PC-9 (cell line): ENCODE results near the gene TUFT1. TPM values are rescaled to one million over a fixed set of nuclear protein-coding genes. Genes with fewer than 3 reads are reported as not detected.

Source experiments
- BruUV-seq: library from RNA; stranded (reverse); fragments of 400-500 nt; replicated peaks from 2 replicates; lab custom pipeline; 2021; lab: Mats Ljungman, UMichigan
- CTCF ChIA-PET: fragments of 300-600 bp; sonication (Branson Sonifier 250); formaldehyde crosslinking; loops from one replicate; lab custom pipeline; 2022; ENCODE audit warnings: antibody characterized with exemption; lab: Charles Lee
- POLR2A ChIA-PET: fragments of 300-600 bp; sonication (Branson Sonifier 250); formaldehyde crosslinking; loops from one replicate; lab custom pipeline; 2022; ENCODE audit warnings: antibody characterized with exemption; ENCODE audit not compliant: unreplicated experiment; lab: Charles Lee
- DNase-seq, 2 experiments: peaks; one replicate each; pipeline versions ENCODE4 v3.0.0 to v3.0.0-alpha.2; 2015 to 2022; ENCODE audit warnings: mixed read lengths in 1 of 2
- H2AFZ ChIP-seq: fragments of 200-600 bp; sonication (generic); 2 replicates; pipeline ENCODE4 v1.8.1; 2017; ENCODE audit warnings: antibody characterized with exemption
- H3F3A ChIP-seq: fragments of 200-600 bp; sonication (generic); 2 replicates; pipeline ENCODE4 v1.8.1; 2017; ENCODE audit warnings: antibody characterized with exemption, mild to moderate bottlenecking, low read depth; ENCODE audit not compliant: insufficient read depth
- H3K27ac ChIP-seq: fragments of 200-600 bp; sonication (generic); 2 replicates; pipeline ENCODE4 v1.6.1; 2016; ENCODE audit warnings: mixed run types
- H3K27me3 ChIP-seq: fragments of 200-600 bp; sonication (generic); 2 replicates; pipeline ENCODE4 v1.6.1; 2016; ENCODE audit warnings: low read depth, mixed run types; ENCODE audit not compliant: insufficient read depth
- H3K36me3 ChIP-seq: fragments of 200-600 bp; sonication (generic); 2 replicates; pipeline ENCODE4 v1.6.1; 2016; ENCODE audit warnings: low read depth, mixed run types
- H3K4me1 ChIP-seq: fragments of 200-600 bp; sonication (generic); replicated peaks from 2 replicates; pipeline ENCODE4 v1.6.1; 2016; ENCODE audit warnings: mixed run types; ENCODE audit not compliant: insufficient read depth
- H3K4me2 ChIP-seq: fragments of 200-600 bp; sonication (generic); 2 replicates; pipeline ENCODE4 v1.6.1; 2017; ENCODE audit warnings: mixed run types
- H3K4me3 ChIP-seq: fragments of 200-600 bp; sonication (generic); 2 replicates; pipeline ENCODE4 v1.6.1; 2016; ENCODE audit warnings: mixed run types
- H3K79me2 ChIP-seq: fragments of 200-600 bp; sonication (generic); 2 replicates; pipeline ENCODE4 v1.6.1; 2017; ENCODE audit warnings: low read depth, mixed run types
- H3K9me2 ChIP-seq: fragments of 200-600 bp; sonication (generic); 2 replicates; pipeline ENCODE4 v1.8.1; 2017; ENCODE audit warnings: mild to moderate bottlenecking; ENCODE audit not compliant: insufficient read depth
- H3K9me3 ChIP-seq: fragments of 200-600 bp; sonication (generic); 2 replicates; pipeline ENCODE4 v1.8.1; 2016; ENCODE audit warnings: low read depth; ENCODE audit not compliant: insufficient read depth
- H4K20me1 ChIP-seq: fragments of 200-600 bp; sonication (generic); 2 replicates; pipeline ENCODE4 v1.8.1; 2017; ENCODE audit not compliant: insufficient read depth
- CTCF ChIP-seq: fragments of 200-600 bp; sonication (generic); conservative IDR thresholded peaks from 2 replicates; pipeline ENCODE4 v1.6.1; 2017; ENCODE audit warnings: mixed run types, antibody characterized with exemption, mild to moderate bottlenecking, moderate library complexity
- EZH2 ChIP-seq: fragments of 200-600 bp; sonication (generic); IDR thresholded peaks from 2 replicates; pipeline ENCODE4 v1.8.0; 2017; ENCODE audit warnings: antibody characterized with exemption, low read depth
- intact Hi-C: fragments of 100-400 bp; cut with micrococcal nuclease; formaldehyde crosslinking; loops from one replicate; pipeline ENCODE4 v1.10.0; 2022; ENCODE audit not compliant: unreplicated experiment
- total RNA-seq: library from RNA; stranded (reverse); gene quantifications from 2 replicates; pipeline ENCODE4 v1.2.3, GENCODE V29; 2021

The TUFT1 gene
- total RNA-seq, 1 experiment from 2014 or later = 35.3 TPM

GRCh38 chr1:151581921-151582320 is 41.8 kb downstream of the TUFT1 start:
- H3K79me2 ChIP-seq = no peaks in the 10 kb centered on the region
- peaks cover 74% of the 10 kb centered on the region for H3F3A ChIP-seq
- H3K27ac ChIP-seq = no peak overlapping the region
- no peak overlapping the region for H3K4me2 ChIP-seq
- H3K9me2 ChIP-seq = no peaks in the 10 kb centered on the region
- no peak overlapping the region for H2AFZ ChIP-seq
- peaks cover 92% of the 10 kb centered on the region for H3K4me1 ChIP-seq
- TF ChIP-seq EZH2 (no peak), CTCF (no peak)
- ChIA-PET POLR2A (no interaction called here), CTCF (no interaction called here)
- intact Hi-C loops = no loop called here
- no peaks in the 10 kb centered on the region for H3K9me3 ChIP-seq
- DNase-seq = peak in 1 of 2 experiments; percentile 59
- H3K36me3 ChIP-seq = peaks cover 41% of the 10 kb centered on the region
- H4K20me1 ChIP-seq = no peaks in the 10 kb centered on the region
- H3K4me3 ChIP-seq = no peak overlapping the region
- no TSS peak for BruUV-seq
- no peaks in the 10 kb centered on the region for H3K27me3 ChIP-seq

- Histone ChIP-seq H3F3A (peaks cover 55% of the 10 kb centered on the region), H3K4me2 (peak overlapping the region; percentile 65; the same call in 1 of the 2 replicates), H2AFZ (no peak overlapping the region), H3K9me3 (no peaks in the 10 kb centered on the region), H3K4me1 (peaks cover 80% of the 10 kb centered on the region), H3K27me3 (no peaks in the 10 kb centered on the region), H3K9me2 (no peaks in the 10 kb centered on the region), H4K20me1 (no peaks in the 10 kb centered on the region), H3K79me2 (no peaks in the 10 kb centered on the region), H3K27ac (peak overlapping the region; percentile 79; the same call in 1 of the 2 replicates), H3K36me3 (peaks cover 32% of the 10 kb centered on the region), H3K4me3 (no peak overlapping the region)
- no peak for TF ChIP-seq CTCF
- TF ChIP-seq EZH2 = no peak
- ChIA-PET CTCF (no interaction called here), POLR2A (interaction anchor here (0.6 kb wide), 1 partner anchor 13 kb away, joined by 3 read pairs; no protein-coding TSS in a partner anchor)
- BruUV-seq = no TSS peak
- DNase-seq = no peak
- intact Hi-C loops = no loop called here
These were observed 43.7 kb downstream of the TUFT1 start for GRCh38 chr1:151583796-151584195.

- Histone ChIP-seq H3K36me3 (peaks cover 32% of the 10 kb centered on the region), H3K9me2 (no peaks in the 10 kb centered on the region), H3K27ac (peak overlapping the region; percentile 79), H3F3A (peaks cover 50% of the 10 kb centered on the region), H3K9me3 (no peaks in the 10 kb centered on the region), H4K20me1 (no peaks in the 10 kb centered on the region), H3K4me2 (peak overlapping the region; percentile 65; the same call in 1 of the 2 replicates), H2AFZ (no peak overlapping the region), H3K79me2 (no peaks in the 10 kb centered on the region), H3K4me3 (no peak overlapping the region), H3K27me3 (no peaks in the 10 kb centered on the region), H3K4me1 (peaks cover 75% of the 10 kb centered on the region)
- ChIA-PET CTCF (no interaction called here), POLR2A (no interaction called here)
- BruUV-seq = no TSS peak
- intact Hi-C loops = no loop called here
- TF ChIP-seq EZH2 (no peak), CTCF (no peak)
- no peak for DNase-seq
These were observed 44.2 kb downstream of the TUFT1 start for GRCh38 chr1:151584278-151584677.
